SH-SY5Y (cell line): ENCODE measurements around the gene PITPNM1.

Source experiments
- GATA2 ChIP-seq: IDR thresholded peaks from 2 replicates; pipeline ENCODE4 v1.6.1; 2011; ENCODE audit warnings: mild to moderate bottlenecking, low read depth, low read length
- GATA3 ChIP-seq: IDR thresholded peaks from 2 replicates; pipeline ENCODE4 v1.6.1; 2011; ENCODE audit warnings: low read depth, mild to moderate bottlenecking, low read length, moderate library complexity

- no peak for TF ChIP-seq GATA2
- no peak for TF ChIP-seq GATA3
These were observed 4.7 kb downstream of the PITPNM1 start for GRCh38 chr11:67500484-67500821.
